Loucy (cell line): ENCODE data around the gene PRAMEF5.
"Not testable (repeated sequence)": the region's sequence is repeated elsewhere in the genome, so short reads cannot be mapped to it uniquely, and the experiment has no call there.

Source experiments
- H2AFZ ChIP-seq: fragments of 200-600 bp; sonication (generic); 2 replicates; pipeline ENCODE4 v1.6.0; 2016; ENCODE audit warnings: antibody characterized with exemption, mild to moderate bottlenecking, low read length, moderate library complexity
- H3F3A ChIP-seq: fragments of 200-600 bp; 2 replicates; pipeline ENCODE4 v1.6.0; 2016; ENCODE audit warnings: antibody characterized with exemption, low read depth, mild to moderate bottlenecking
- H3K27me3 ChIP-seq: fragments of 200-600 bp; sonication (generic); 2 replicates; pipeline ENCODE4 v1.6.1; 2014; ENCODE audit warnings: low read length, mild to moderate bottlenecking; ENCODE audit not compliant: insufficient read depth, poor library complexity, severe bottlenecking
- H3K36me3 ChIP-seq: fragments of 200-600 bp; sonication (generic); 2 replicates; pipeline ENCODE4 v1.6.1; 2016; ENCODE audit warnings: low read length; ENCODE audit not compliant: insufficient read depth
- H3K4me1 ChIP-seq: fragments of 200-600 bp; sonication (generic); 2 replicates; pipeline ENCODE4 v1.5.1; 2014; ENCODE audit warnings: low read length, mild to moderate bottlenecking; ENCODE audit not compliant: insufficient read depth, poor library complexity, severe bottlenecking
- H3K4me2 ChIP-seq: fragments of 200-600 bp; sonication (generic); 2 replicates; pipeline ENCODE4 v1.6.0; 2014; ENCODE audit warnings: antibody characterized with exemption, low read length, low read depth, mild to moderate bottlenecking; ENCODE audit not compliant: poor library complexity, severe bottlenecking
- H3K4me3 ChIP-seq: fragments of 200-600 bp; sonication (generic); 2 replicates; pipeline ENCODE4 v1.5.1; 2014; ENCODE audit warnings: low read length, mild to moderate bottlenecking, mixed read lengths; ENCODE audit not compliant: poor library complexity, severe bottlenecking
- H3K79me2 ChIP-seq: fragments of 200-600 bp; sonication (generic); 2 replicates; pipeline ENCODE4 v1.6.1; 2014; ENCODE audit warnings: low read length; ENCODE audit not compliant: insufficient read depth
- H3K9ac ChIP-seq: fragments of 200-600 bp; sonication (generic); 2 replicates; pipeline ENCODE4 v1.6.0; 2014; ENCODE audit warnings: mild to moderate bottlenecking, low read depth, low read length, moderate library complexity; ENCODE audit not compliant: poor library complexity, severe bottlenecking
- H3K9me2 ChIP-seq: fragments of 200-600 bp; sonication (generic); replicated peaks from 2 replicates; pipeline ENCODE4 v1.6.1; 2016; ENCODE audit warnings: low read depth, low read length, mixed read lengths
- H3K9me3 ChIP-seq: fragments of 200-600 bp; sonication (generic); 2 replicates; pipeline ENCODE4 v1.6.1; 2014; ENCODE audit warnings: mild to moderate bottlenecking, antibody characterized with exemption, low read length, low read depth; ENCODE audit not compliant: insufficient read depth
- H4K20me1 ChIP-seq: fragments of 200-600 bp; sonication (generic); 2 replicates; pipeline ENCODE4 v1.6.0; 2014; ENCODE audit warnings: antibody characterized with exemption, low read length, mild to moderate bottlenecking; ENCODE audit not compliant: insufficient read depth, poor library complexity, severe bottlenecking

Gene PRAMEF5

GRCh38 chr1:13297216-13297931 is 43.4 kb downstream of the PRAMEF5 start:
- H4K20me1 ChIP-seq, H3F3A ChIP-seq, H3K9ac ChIP-seq, H3K9me3 ChIP-seq, H3K4me3 ChIP-seq, H3K79me2 ChIP-seq, H3K36me3 ChIP-seq, H3K9me2 ChIP-seq, H2AFZ ChIP-seq, H3K4me1 ChIP-seq, H3K4me2 ChIP-seq, H3K27me3 ChIP-seq: not testable (repeated sequence)

- not testable (repeated sequence) for H3K4me1 ChIP-seq, H3K9me2 ChIP-seq
Measured at GRCh38 chr1:13298699-13299098, 44.7 kb downstream of the PRAMEF5 start.

GRCh38 chr1:13302197-13302596 is 48.2 kb downstream of the PRAMEF5 start:
- not testable (repeated sequence) for H3K4me1 ChIP-seq, H3K4me3 ChIP-seq, H3F3A ChIP-seq, H3K27me3 ChIP-seq, H3K9me2 ChIP-seq, H3K9ac ChIP-seq, H3K4me2 ChIP-seq, H4K20me1 ChIP-seq, H2AFZ ChIP-seq, H3K79me2 ChIP-seq, H3K36me3 ChIP-seq, H3K9me3 ChIP-seq

More at GRCh38 chr1:13298699-13299098, 44.7 kb downstream of the PRAMEF5 start:
- H3K27me3 ChIP-seq, H3K79me2 ChIP-seq, H3K36me3 ChIP-seq, H2AFZ ChIP-seq, H3K4me3 ChIP-seq, H3F3A ChIP-seq, H3K4me2 ChIP-seq, H4K20me1 ChIP-seq, H3K9ac ChIP-seq, H3K9me3 ChIP-seq: not testable (repeated sequence)

- H3K27me3 ChIP-seq, H4K20me1 ChIP-seq, H3K9me3 ChIP-seq, H3K79me2 ChIP-seq, H3F3A ChIP-seq, H3K36me3 ChIP-seq, H3K9me2 ChIP-seq, H2AFZ ChIP-seq, H3K4me1 ChIP-seq, H3K4me2 ChIP-seq, H3K9ac ChIP-seq, H3K4me3 ChIP-seq: not testable (repeated sequence)
Measured at GRCh38 chr1:13303239-13303638, 49.2 kb downstream of the PRAMEF5 start, which contains the start of gene PRAMEF33. TSS of gene PRAMEF33 (plus strand) at chr1:13303539. CDS start at chr1:13305955, 2,416 bp downstream.
